H1 (cell line): ENCODE data around the gene PDE3A.

Source experiments
- CREB1 ChIP-seq: IDR thresholded peaks from 2 replicates; pipeline ENCODE4 v1.6.1; 2012; ENCODE audit warnings: inconsistent platforms
- EGR1 ChIP-seq: IDR thresholded peaks from 2 replicates; pipeline ENCODE4 v1.6.1; 2011; ENCODE audit warnings: low read depth, low read length, borderline replicate concordance
- EZH2 ChIP-seq: fragments of 200-600 bp; sonication (generic); IDR thresholded peaks from 2 replicates; pipeline ENCODE4 v1.7.1; 2012; ENCODE audit warnings: low read depth, mild to moderate bottlenecking, moderate library complexity, low read length, inconsistent platforms; ENCODE audit not compliant: severe bottlenecking
- KDM1A ChIP-seq: fragments of 200-600, 300-600 bp; sonication (generic); IDR thresholded peaks from 2 replicates; pipeline ENCODE4 v1.7.1; 2016; ENCODE audit warnings: mild to moderate bottlenecking, low read length, borderline replicate concordance
- TAF7 ChIP-seq: optimal IDR thresholded peaks from 2 replicates; pipeline ENCODE3; 2011; ENCODE audit warnings: low read depth, mild to moderate bottlenecking, inconsistent platforms, low read length, moderate library complexity, borderline replicate concordance
- TCF12 ChIP-seq: IDR thresholded peaks from 2 replicates; pipeline ENCODE4 v1.6.1; 2011; ENCODE audit warnings: low read depth, mild to moderate bottlenecking, low read length
- TF ChIP-seq, protein P1 (sequence below): IDR thresholded peaks from 2 replicates; pipeline ENCODE4 v1.6.1; 2011; ENCODE audit warnings: low read length, improper control_type of control experiment
- TF ChIP-seq, protein P2 (sequence below), 3 experiments: IDR thresholded peaks; 1 replicate in 2 of 3; 2 replicates in 1 of 3; pipeline versions ENCODE4 v1.5.1 to v1.6.1; 2011; ENCODE audit warnings: low read length in 3 of 3, mild to moderate bottlenecking in 3 of 3, inconsistent platforms in 2 of 3, low read depth in 1 of 3, moderate library complexity in 1 of 3; ENCODE audit not compliant: insufficient read depth in 1 of 3; ENCODE audit errors: control extremely low read depth in 1 of 3
- TF ChIP-seq, protein P3 (sequence below): IDR thresholded peaks from 2 replicates; pipeline ENCODE4 v1.6.1; 2011; ENCODE audit warnings: low read depth, mild to moderate bottlenecking, low read length; ENCODE audit not compliant: insufficient read depth

DNA sequence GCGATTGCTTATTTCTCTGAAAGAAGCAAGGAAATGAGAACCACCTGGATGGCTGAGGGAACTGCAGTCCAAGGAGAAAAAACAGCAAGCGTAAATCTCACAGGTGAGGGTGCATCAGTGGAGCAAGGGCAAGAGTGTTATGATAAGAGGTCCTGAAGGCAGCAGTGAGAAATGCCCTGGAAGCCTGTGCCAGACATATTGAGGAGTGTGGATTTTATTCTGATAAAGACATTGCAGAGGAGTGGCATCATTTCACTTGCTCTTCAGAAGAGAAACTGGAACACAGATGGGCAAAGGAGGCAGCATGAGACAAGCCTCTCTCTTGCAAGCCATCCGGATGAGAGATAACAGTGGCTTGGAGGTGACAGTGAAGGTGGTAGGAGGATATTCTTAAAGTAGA lies 78.5 kb downstream of the PDE3A start:
- no peak for TF ChIP-seq EGR1
- TF ChIP-seq CREB1, result no peak
- TF ChIP-seq, protein P1, sequence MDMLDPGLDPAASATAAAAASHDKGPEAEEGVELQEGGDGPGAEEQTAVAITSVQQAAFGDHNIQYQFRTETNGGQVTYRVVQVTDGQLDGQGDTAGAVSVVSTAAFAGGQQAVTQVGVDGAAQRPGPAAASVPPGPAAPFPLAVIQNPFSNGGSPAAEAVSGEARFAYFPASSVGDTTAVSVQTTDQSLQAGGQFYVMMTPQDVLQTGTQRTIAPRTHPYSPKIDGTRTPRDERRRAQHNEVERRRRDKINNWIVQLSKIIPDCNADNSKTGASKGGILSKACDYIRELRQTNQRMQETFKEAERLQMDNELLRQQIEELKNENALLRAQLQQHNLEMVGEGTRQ, result no peak
- TF ChIP-seq, protein P2, sequence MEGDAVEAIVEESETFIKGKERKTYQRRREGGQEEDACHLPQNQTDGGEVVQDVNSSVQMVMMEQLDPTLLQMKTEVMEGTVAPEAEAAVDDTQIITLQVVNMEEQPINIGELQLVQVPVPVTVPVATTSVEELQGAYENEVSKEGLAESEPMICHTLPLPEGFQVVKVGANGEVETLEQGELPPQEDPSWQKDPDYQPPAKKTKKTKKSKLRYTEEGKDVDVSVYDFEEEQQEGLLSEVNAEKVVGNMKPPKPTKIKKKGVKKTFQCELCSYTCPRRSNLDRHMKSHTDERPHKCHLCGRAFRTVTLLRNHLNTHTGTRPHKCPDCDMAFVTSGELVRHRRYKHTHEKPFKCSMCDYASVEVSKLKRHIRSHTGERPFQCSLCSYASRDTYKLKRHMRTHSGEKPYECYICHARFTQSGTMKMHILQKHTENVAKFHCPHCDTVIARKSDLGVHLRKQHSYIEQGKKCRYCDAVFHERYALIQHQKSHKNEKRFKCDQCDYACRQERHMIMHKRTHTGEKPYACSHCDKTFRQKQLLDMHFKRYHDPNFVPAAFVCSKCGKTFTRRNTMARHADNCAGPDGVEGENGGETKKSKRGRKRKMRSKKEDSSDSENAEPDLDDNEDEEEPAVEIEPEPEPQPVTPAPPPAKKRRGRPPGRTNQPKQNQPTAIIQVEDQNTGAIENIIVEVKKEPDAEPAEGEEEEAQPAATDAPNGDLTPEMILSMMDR (IDR thresholded peaks at IDR 0.05; ENCODE audit: control extremely low read depth in 1 of 3, insufficient read depth in 1 of 3, low read depth in 1 of 3, low read length in 3 of 3), result no peak
- TF ChIP-seq TCF12, result no peak
- TF ChIP-seq EZH2, result no peak
- no peak for TF ChIP-seq TAF7
- TF ChIP-seq, protein P3, sequence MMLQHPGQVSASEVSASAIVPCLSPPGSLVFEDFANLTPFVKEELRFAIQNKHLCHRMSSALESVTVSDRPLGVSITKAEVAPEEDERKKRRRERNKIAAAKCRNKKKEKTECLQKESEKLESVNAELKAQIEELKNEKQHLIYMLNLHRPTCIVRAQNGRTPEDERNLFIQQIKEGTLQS, result no peak
- no peak for TF ChIP-seq KDM1A
